NB4 (cell line): ENCODE results near the gene SIRT7.

Experiments used
- CTCF ChIP-seq: IDR thresholded peaks from one replicate; pipeline ENCODE4 v1.5.1; 2012; ENCODE audit warnings: low read depth, low read length
- MAX ChIP-seq: IDR thresholded peaks from 2 replicates; pipeline ENCODE4 v1.6.1; 2011; ENCODE audit warnings: low read depth, low read length
- MYC ChIP-seq: IDR thresholded peaks from 2 replicates; pipeline ENCODE4 v1.6.1; 2011; ENCODE audit warnings: low read depth, low read length
- POLR2A ChIP-seq: IDR thresholded peaks from 2 replicates; pipeline ENCODE4 v1.6.1; 2011; ENCODE audit warnings: mild to moderate bottlenecking; ENCODE audit not compliant: insufficient read length; ENCODE audit errors: extremely low read depth

GRCh38 chr17:81961087-81961511 is 43.1 kb upstream of the SIRT7 start, which contains the start of gene NOTUM:
- no peak for TF ChIP-seq POLR2A
- TF ChIP-seq CTCF: no peak
- TF ChIP-seq MAX: no peak
- TF ChIP-seq MYC: no peak
